Uterus (tissue), 4 donors: ENCODE measurements around the gene CFAP77. TPM values are rescaled to one million over a fixed set of nuclear protein-coding genes. Genes with fewer than 3 reads are reported as not detected.

Source experiments
- DNase-seq, 2 donors: peaks; one replicate each; pipeline ENCODE4 v3.0.0-alpha.2; 2019 to 2020
- H3K27ac ChIP-seq, 2 donors: fragments of 200-600 bp; sonication (generic); 1 replicate in 1 of 2; 2 replicates in 1 of 2; pipeline ENCODE4 v1.5.1; 2016 to 2018
- H3K27me3 ChIP-seq, 2 donors: fragments of 200-600 bp; sonication (generic); one replicate each; pipeline ENCODE4 v1.5.1; 2018 to 2019; ENCODE audit warnings: control low read depth in 1 of 2
- H3K36me3 ChIP-seq, 2 donors: fragments of 200-600 bp; sonication (generic); one replicate each; pipeline ENCODE4 v1.5.1; 2019; ENCODE audit warnings: control low read depth in 1 of 2
- H3K4me1 ChIP-seq, 2 donors: fragments of 200-600 bp; sonication (generic); one replicate each; pipeline ENCODE4 v1.5.1; 2018 to 2019; ENCODE audit warnings: control low read depth in 1 of 2
- H3K4me3 ChIP-seq, 2 donors: fragments of 200-600 bp; sonication (generic); 1 replicate in 1 of 2; 2 replicates in 1 of 2; pipeline ENCODE4 v1.5.1; 2018 to 2019; ENCODE audit warnings: mild to moderate bottlenecking in 1 of 2
- H3K9me3 ChIP-seq, 2 donors: fragments of 200-600 bp; sonication (generic); one replicate each; pipeline ENCODE4 v1.5.1; 2019; ENCODE audit warnings: control low read depth in 1 of 2
- CTCF ChIP-seq, 4 experiments: fragments of 200-600 bp in 2 of 4; fragments of 450-650 bp in 2 of 4; sonication (generic) in 2 of 4; IDR thresholded peaks; one replicate each; pipeline ENCODE4 v1.5.1; 2016 to 2019; ENCODE audit warnings: antibody characterized with exemption in 4 of 4, mild to moderate bottlenecking in 2 of 4, moderate library complexity in 1 of 4
- POLR2A ChIP-seq, 2 donors: fragments of 450-650 bp; IDR thresholded peaks; one replicate each; pipeline ENCODE4 v1.6.1; 2016; ENCODE audit warnings: antibody characterized with exemption in 2 of 2, mild to moderate bottlenecking in 1 of 2, moderate library complexity in 1 of 2
- intact Hi-C: fragments of 100-400 bp; cut with DNase I; formaldehyde crosslinking; loops from one replicate; pipeline ENCODE4 v1.15.1; 2023; ENCODE audit warnings: low total_unique reads
- total RNA-seq, 4 donors: library from RNA; depleted of rRNA in 3 of 4; stranded (reverse); fragments of >200 nt in 3 of 4; gene quantifications; one replicate each; pipeline versions ENCODE4 v1.1.0 to v1.2.4, GENCODE V29; 2014 to 2023
- donor health status: DM: yes; HTN: yes; CAD: no.

The CFAP77 gene
- total RNA-seq, 4 donors from 2014 or later: 1.4 TPM; not detected in 3

- H3K9me3 ChIP-seq: no peaks in the 10 kb centered on the region
- H3K4me3 ChIP-seq: no peak overlapping the region
- H3K27ac ChIP-seq: no peak overlapping the region
- H3K27me3 ChIP-seq: no peaks in the 10 kb centered on the region
- no peaks in the 10 kb centered on the region for H3K36me3 ChIP-seq
- TF ChIP-seq POLR2A (IDR thresholded peaks at IDR 0.05) (no peak), CTCF (IDR thresholded peaks at IDR 0.05) (no peak)
- intact Hi-C loops: no loop called here
- no peak for DNase-seq
- H3K4me1 ChIP-seq: no peaks in the 10 kb centered on the region
Observed at GRCh38 chr9:132503116-132503515, 93.1 kb downstream of the CFAP77 start.

GRCh38 chr9:132504488-132504887 is 94.5 kb downstream of the CFAP77 start:
- Histone ChIP-seq H3K9me3 (no peaks in the 10 kb centered on the region), H3K27ac (no peak overlapping the region), H3K4me3 (no peak overlapping the region), H3K27me3 (no peaks in the 10 kb centered on the region), H3K4me1 (no peaks in the 10 kb centered on the region), H3K36me3 (no peaks in the 10 kb centered on the region)
- no peak for DNase-seq
- intact Hi-C loops: no loop called here
- no peak for TF ChIP-seq POLR2A (IDR thresholded peaks at IDR 0.05)
- no peak for TF ChIP-seq CTCF (IDR thresholded peaks at IDR 0.05)

DNA sequence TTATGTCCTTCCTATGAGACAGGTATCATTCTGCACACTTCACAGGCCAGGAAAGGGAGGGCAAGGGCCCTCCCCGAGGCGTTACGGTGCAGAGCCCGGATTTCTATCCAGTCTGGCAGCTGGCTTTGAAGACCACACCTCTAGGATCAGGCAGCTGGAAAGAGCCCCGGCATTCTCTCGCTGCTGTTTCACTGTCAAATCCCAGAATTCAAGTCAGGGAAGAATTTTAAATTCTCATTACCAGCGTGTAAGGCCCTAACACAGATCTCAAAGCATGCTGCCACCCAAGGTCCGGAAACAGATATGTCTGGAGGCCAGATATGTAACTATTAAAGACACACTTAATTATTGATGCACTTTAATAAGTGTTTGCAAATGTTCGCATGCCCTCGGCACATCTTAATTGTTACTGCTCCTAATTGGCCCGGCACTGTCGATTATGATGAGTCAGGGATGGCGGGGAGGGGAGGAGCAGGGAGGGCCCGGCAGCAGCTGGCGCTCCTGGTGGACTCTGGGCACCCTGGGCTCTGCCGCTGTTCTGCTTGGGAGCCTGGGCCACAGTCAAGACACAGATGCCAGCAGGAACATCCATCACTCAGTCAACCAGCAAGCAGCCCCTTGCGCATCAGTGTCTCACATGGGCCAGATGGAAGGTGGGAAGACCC is 96.1 kb downstream of the CFAP77 start:
- Histone ChIP-seq H3K4me3 (no peak overlapping the region), H3K27me3 (no peaks in the 10 kb centered on the region), H3K4me1 (no peaks in the 10 kb centered on the region), H3K36me3 (no peaks in the 10 kb centered on the region), H3K27ac (no peak overlapping the region), H3K9me3 (no peaks in the 10 kb centered on the region)
- TF ChIP-seq CTCF (IDR thresholded peaks at IDR 0.05) (no peak), POLR2A (IDR thresholded peaks at IDR 0.05) (no peak)
- intact Hi-C loops: loop anchor here (5.0 kb wide), 1 partner anchor 296 kb away; no protein-coding TSS in a partner anchor
- DNase-seq: no peak

DNA sequence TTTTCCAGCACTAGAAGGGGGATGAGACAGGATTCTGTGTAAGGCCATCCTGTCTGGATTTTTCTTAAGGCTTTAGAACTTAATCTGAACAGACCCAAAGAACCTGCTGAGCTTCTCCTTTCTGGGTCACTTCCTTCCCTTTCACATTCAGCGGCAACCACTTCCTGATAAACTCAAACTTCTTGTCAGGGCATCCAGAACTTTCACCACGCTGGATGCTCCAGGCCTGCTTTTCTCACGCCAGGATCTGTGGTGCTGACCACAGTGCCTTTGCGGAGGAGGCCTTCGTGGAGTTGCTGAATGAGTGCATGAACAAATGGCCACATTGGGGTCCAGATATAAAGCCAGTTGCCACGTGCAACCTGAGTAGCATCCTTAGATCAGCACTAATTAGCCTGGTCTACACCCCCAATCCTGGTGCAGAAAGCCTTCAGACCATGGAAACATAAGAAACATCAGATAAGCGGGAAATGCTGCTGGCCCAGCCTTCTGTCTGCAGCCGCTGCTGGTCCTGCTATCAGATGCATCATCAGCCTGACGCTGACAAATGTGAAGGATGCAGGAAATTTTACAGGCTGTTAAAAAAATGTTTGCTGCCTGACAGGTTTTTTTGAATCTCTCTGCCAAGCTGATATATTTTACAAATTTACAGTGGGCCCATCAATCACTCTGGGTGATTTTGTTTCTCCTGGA is 97.1 kb downstream of the CFAP77 start:
- no peak for TF ChIP-seq CTCF (IDR thresholded peaks at IDR 0.05)
- no peak for TF ChIP-seq POLR2A (IDR thresholded peaks at IDR 0.05)
- H3K9me3 ChIP-seq: no peaks in the 10 kb centered on the region
- H3K4me1 ChIP-seq: no peaks in the 10 kb centered on the region
- no peak for DNase-seq
- no peaks in the 10 kb centered on the region for H3K36me3 ChIP-seq
- H3K27ac ChIP-seq: no peak overlapping the region
- H3K27me3 ChIP-seq: no peaks in the 10 kb centered on the region
- no peak overlapping the region for H3K4me3 ChIP-seq
- intact Hi-C loops: loop anchor here (5.0 kb wide), 1 partner anchor 295 kb away; no protein-coding TSS in a partner anchor
